Activated CD4-positive, alpha-beta T cell treated with anti-CD3 and anti-CD28 coated beads, Interleukin-2, amount 10 ng/mL, durations not matched to agents 24 days and 14 days (primary cell): Measurements from ENCODE around the gene ATN1. TPM values are rescaled to one million over a fixed set of nuclear protein-coding genes. Genes with fewer than 3 reads are reported as not detected.
A peak's percentile ranks its signal among the peaks of the same experiment; 100 is the strongest.

Experiments
- DNase-seq: peaks from one replicate; pipeline ENCODE4 v3.0.0; 2022
- H3K27ac Mint-ChIP-seq: one replicate; pipeline ENCODE4 v1.8.0; 2022; ENCODE audit warnings: mild to moderate bottlenecking, mixed read lengths
- H3K27me3 Mint-ChIP-seq: one replicate; pipeline ENCODE4 v1.8.0; 2022; ENCODE audit warnings: mixed read lengths
- H3K36me3 Mint-ChIP-seq: one replicate; pipeline ENCODE4 v1.8.0; 2022; ENCODE audit warnings: low read depth, mild to moderate bottlenecking, mixed read lengths
- H3K4me1 Mint-ChIP-seq: one replicate; pipeline ENCODE4 v1.8.0; 2021; ENCODE audit warnings: mixed read lengths
- H3K4me3 Mint-ChIP-seq: one replicate; pipeline ENCODE4 v1.8.0; 2022; ENCODE audit warnings: mild to moderate bottlenecking, moderate library complexity, mixed read lengths
- H3K9me3 Mint-ChIP-seq: one replicate; pipeline ENCODE4 v1.8.0; 2021; ENCODE audit warnings: mixed read lengths
- intact Hi-C: fragments of 100-400 bp; cut with micrococcal nuclease; formaldehyde crosslinking; loops from one replicate; pipeline ENCODE4 v1.15.1; 2023
- total RNA-seq: library from RNA; stranded (reverse); gene quantifications from 2 replicates; pipeline ENCODE4 v1.2.3, GENCODE V29; 2022

The ATN1 gene
- total RNA-seq, 1 donor from 2014 or later: 66.8 TPM

DNA sequence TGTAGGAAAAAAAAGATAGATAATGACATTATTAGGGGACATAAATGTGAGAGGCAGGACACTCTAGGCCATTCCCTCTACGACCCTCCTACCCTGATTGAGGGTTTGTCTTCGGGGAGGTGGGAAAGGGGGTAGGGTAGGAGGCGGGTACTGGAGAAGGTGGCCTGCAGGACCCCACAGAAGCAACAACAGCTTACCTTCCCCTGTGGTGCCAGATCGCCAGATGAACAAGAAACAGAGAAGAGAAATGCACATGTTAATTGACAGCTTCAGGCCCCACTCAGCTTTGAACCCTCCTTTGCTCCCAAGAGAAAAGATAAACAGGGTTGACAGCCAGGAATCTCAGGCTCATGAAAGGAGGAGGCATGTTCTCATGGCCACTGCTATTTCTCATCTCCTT is 38.0 kb downstream of the ATN1 start:
- H3K36me3 Mint-ChIP-seq: peaks cover 68% of the 10 kb centered on the region
- intact Hi-C loops: loop anchor here (1.0 to 2.0 kb wide), 3 partner anchors 21 to 51 kb away; partner anchors contain the start of genes C12orf57 and ENO2
- H3K4me1 Mint-ChIP-seq: peaks cover 45% of the 10 kb centered on the region
- no peak for DNase-seq
- no peaks in the 10 kb centered on the region for H3K9me3 Mint-ChIP-seq
- no peak overlapping the region for H3K4me3 Mint-ChIP-seq
- peak overlapping the region; percentile 94 for H3K27ac Mint-ChIP-seq
- no peaks in the 10 kb centered on the region for H3K27me3 Mint-ChIP-seq

DNA sequence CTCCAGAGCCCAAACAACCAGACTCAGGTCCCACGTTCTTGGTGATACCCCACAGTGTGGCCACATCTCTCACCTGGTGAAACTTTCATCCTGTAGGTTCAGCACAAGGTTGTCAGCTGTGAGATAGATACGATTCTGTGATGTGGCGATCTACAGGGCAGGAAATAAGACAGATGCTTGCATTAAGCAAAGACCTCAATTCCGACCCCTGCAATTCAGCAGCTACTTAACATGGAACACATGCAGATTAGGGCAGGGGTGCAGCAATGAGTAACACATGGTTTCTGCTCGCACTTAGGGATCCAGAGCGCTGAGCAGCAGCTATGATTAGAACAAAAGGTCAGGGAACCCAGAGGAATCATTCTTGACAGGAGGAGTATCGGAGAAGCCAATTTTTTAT is 38.6 kb downstream of the ATN1 start:
- intact Hi-C loops: no loop called here
- Mint-ChIP-seq H3K27me3 (no peaks in the 10 kb centered on the region), H3K27ac (peak overlapping the region; percentile 70), H3K9me3 (no peaks in the 10 kb centered on the region), H3K4me3 (no peak overlapping the region), H3K36me3 (peaks cover 66% of the 10 kb centered on the region), H3K4me1 (peaks cover 40% of the 10 kb centered on the region)
- no peak for DNase-seq

DNA sequence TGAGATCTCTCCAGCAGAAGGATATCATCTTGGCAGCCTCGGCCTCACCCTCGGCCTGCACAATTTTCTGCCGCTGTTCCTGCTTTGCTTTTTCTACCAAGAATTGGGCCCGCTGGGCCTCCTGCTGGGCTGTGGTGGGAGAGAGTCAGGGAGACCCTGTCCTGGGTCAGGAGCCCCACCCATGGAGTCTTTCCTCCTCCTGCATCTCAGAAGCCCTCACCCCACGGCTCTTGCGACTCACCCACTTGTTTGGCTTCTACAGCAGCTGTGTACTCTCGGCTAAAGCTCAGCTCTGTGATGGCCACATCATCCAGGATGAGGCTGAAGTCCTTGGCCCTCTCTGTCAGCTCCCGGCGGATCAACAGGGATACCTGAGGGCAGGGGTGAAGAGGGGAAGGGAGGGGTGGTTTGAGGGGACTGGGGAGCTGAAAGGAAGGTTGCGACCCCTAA is 39.9 kb downstream of the ATN1 start:
- no peaks in the 10 kb centered on the region for H3K27me3 Mint-ChIP-seq
- no peak overlapping the region for H3K4me3 Mint-ChIP-seq
- DNase-seq: peak; percentile 57
- H3K4me1 Mint-ChIP-seq: peaks cover 41% of the 10 kb centered on the region
- H3K27ac Mint-ChIP-seq: peak overlapping the region; percentile 37
- intact Hi-C loops: no loop called here
- no peaks in the 10 kb centered on the region for H3K9me3 Mint-ChIP-seq
- H3K36me3 Mint-ChIP-seq: peaks cover 72% of the 10 kb centered on the region

DNA sequence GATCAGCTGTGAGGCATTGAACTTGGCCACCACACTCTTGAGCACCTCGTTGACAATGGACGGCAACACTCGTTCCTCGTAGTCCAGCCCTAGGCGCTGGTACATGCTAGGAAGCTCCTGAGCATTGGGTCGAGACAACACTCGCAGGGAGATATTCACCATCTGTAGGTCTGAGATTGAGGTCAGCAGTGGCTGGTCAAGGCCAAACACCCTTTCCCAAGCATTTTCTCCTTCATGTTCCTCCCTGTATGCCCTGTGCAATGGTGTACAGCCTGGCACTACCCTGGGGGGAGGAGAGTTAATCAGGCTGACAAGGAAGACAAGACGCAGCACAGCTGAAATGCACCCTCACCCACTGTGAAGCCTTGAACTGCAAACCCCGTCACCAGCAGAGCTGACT is 40.7 kb downstream of the ATN1 start:
- Mint-ChIP-seq H3K27me3 (no peaks in the 10 kb centered on the region), H3K9me3 (no peaks in the 10 kb centered on the region), H3K27ac (peak overlapping the region; percentile 100), H3K4me3 (peak overlapping the region; percentile 97), H3K4me1 (peaks cover 40% of the 10 kb centered on the region), H3K36me3 (peaks cover 77% of the 10 kb centered on the region)
- no peak for DNase-seq
- intact Hi-C loops: no loop called here

DNA sequence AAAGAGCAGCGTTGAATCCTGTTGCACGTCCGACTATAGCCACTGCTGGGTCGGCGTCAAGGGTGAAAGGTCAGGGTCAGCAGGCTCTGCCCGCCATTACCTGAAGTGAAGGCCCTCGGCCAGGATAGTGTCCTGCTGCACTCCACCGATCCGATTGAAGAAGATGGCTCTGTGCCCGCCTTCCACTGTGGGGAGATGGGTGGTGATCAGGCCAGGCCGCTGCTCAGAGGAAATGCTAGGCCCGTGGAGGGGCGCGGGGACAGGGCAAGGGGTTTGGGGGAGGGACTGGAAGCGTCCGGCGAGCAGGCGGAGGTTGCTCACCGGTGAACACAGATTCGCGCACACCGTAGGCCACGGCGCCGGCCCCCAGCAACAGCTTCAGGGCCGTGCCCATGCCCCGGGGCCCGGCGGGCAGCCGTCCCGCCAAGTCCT is 42.4 kb downstream of the ATN1 start:
- Mint-ChIP-seq H3K4me1 (peaks cover 38% of the 10 kb centered on the region), H3K9me3 (no peaks in the 10 kb centered on the region), H3K27me3 (no peaks in the 10 kb centered on the region), H3K27ac (peak overlapping the region; percentile 100), H3K4me3 (peak overlapping the region; percentile 97), H3K36me3 (peaks cover 83% of the 10 kb centered on the region)
- intact Hi-C loops: loop anchor here (1.0 to 2.0 kb wide), 7 partner anchors 9 to 139 kb away; partner anchors contain the start of genes C12orf57, C1RL, CDCA3 and LPCAT3
- no peak for DNase-seq

DNA sequence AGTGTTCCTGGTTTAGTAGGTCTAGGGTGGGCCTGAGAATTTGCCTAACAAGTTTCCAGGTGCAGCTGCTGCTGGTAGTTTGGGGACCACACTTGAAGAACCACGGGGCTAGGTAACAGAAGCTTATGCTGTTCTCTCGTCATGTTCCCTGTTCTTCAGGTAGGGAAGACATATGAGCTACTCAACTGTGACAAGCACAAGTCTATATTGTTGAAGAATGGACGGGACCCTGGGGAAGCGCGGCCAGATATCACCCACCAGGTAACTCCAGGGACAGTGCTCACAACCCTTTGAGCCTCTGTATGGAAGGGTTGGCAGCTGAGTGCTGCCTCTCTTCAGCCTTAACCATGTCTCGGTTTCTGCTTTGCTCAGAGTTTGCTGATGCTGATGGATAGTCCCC is 46.4 kb downstream of the ATN1 start:
- peak overlapping the region; percentile 34 for H3K27ac Mint-ChIP-seq
- no peak overlapping the region for H3K4me3 Mint-ChIP-seq
- peaks cover 20% of the 10 kb centered on the region for H3K4me1 Mint-ChIP-seq
- peaks cover 82% of the 10 kb centered on the region for H3K36me3 Mint-ChIP-seq
- H3K9me3 Mint-ChIP-seq: no peaks in the 10 kb centered on the region
- intact Hi-C loops: no loop called here
- no peaks in the 10 kb centered on the region for H3K27me3 Mint-ChIP-seq
- no peak for DNase-seq

DNA sequence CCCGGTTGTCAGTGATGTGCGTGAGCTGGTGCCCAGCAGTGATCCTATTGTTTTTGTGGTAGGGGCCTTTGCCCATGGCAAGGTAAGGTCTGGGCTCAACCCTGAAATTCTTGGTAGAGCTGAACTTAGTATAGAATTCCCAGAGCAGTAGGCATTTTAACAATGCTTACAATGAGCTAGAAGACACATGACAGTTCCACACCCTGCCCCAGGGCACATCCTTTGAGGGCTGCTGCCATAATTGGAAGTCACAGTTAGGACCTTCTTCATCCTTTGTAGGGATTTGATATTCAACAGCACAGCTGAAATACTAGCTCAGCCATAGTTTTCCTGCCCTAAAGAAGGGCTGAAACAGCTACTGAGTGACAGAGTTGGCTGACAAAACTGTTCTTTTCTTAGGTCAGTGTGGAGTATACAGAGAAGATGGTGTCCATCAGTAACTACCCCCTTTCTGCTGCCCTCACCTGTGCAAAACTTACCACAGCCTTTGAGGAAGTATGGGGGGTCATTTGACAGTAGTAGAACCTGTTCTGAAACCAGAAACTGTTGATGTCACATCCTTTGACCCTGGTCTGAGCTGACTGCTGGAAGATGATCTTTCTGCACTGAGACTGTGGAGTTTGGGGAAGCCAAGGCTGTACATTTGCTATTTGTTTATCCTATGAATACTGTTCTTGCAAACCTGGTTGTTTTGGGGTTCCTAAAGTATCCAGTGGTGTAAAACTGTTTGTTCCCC is 47.7 kb downstream of the ATN1 start:
- Mint-ChIP-seq H3K4me3 (no peak overlapping the region), H3K9me3 (no peaks in the 10 kb centered on the region), H3K36me3 (peaks cover 78% of the 10 kb centered on the region), H3K27me3 (no peaks in the 10 kb centered on the region), H3K4me1 (peaks cover 18% of the 10 kb centered on the region), H3K27ac (no peak overlapping the region)
- no peak for DNase-seq
- intact Hi-C loops: no loop called here

DNA sequence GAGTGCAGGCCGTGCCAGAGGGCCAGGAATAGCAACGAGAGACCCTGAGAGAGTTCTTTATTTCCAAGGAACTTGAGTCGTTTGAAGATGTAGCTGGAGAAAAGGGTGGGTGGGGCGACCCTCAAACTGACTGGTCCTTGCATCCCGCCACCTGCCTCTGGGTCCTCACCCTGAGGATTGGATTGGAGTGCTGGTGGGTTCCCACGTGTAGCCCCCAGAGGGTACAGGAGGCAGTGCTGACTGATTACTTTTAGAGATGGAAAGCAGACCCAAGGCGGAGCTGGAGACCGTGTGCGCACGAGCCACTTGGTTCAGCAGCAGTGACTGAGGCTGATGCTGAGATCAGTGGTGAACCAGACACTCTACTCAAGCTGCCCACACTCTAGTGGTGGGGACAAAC is 49.9 kb downstream of the ATN1 start:
- no peak overlapping the region for H3K4me3 Mint-ChIP-seq
- intact Hi-C loops: no loop called here
- no peaks in the 10 kb centered on the region for H3K27me3 Mint-ChIP-seq
- H3K27ac Mint-ChIP-seq: no peak overlapping the region
- no peak for DNase-seq
- peaks cover 79% of the 10 kb centered on the region for H3K36me3 Mint-ChIP-seq
- H3K4me1 Mint-ChIP-seq: peaks cover 7% of the 10 kb centered on the region
- no peaks in the 10 kb centered on the region for H3K9me3 Mint-ChIP-seq

DNA sequence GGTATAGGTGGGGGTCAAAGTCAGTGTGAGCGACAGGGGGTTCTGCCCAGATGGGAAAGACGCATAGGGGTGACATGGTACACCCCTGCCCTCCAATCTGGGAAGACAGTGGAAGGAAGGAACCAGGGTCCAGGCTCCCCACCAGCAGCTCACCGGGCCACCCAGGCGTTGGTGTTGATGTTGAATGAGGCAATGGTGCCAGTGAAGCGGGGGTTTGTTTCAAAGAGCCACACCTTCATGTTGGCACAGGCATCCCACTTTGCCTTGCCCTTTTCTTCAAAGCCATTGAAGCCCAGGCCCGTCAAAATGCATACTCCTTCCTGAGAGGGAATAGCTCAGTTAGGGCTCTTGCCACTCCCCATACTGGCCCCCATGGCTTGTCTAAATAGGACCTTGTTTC is 50.4 kb downstream of the ATN1 start:
- Mint-ChIP-seq H3K27me3 (no peaks in the 10 kb centered on the region), H3K36me3 (peaks cover 77% of the 10 kb centered on the region), H3K27ac (no peak overlapping the region), H3K4me1 (peaks cover 5% of the 10 kb centered on the region), H3K9me3 (no peaks in the 10 kb centered on the region), H3K4me3 (no peak overlapping the region)
- no peak for DNase-seq
- intact Hi-C loops: no loop called here

- Mint-ChIP-seq H3K27me3 (no peaks in the 10 kb centered on the region), H3K27ac (no peak overlapping the region), H3K9me3 (no peaks in the 10 kb centered on the region), H3K36me3 (peaks cover 77% of the 10 kb centered on the region), H3K4me3 (no peak overlapping the region), H3K4me1 (peaks cover 5% of the 10 kb centered on the region)
- intact Hi-C loops: no loop called here
- no peak for DNase-seq
Observed at GRCh38 chr12:6978611-6979011, 50.9 kb downstream of the ATN1 start.

GRCh38 chr12:6979021-6979420 is 51.3 kb downstream of the ATN1 start:
- H3K36me3 Mint-ChIP-seq: peaks cover 73% of the 10 kb centered on the region

GRCh38 chr12:6979453-6979852 is 51.7 kb downstream of the ATN1 start:
- Mint-ChIP-seq H3K27me3 (no peaks in the 10 kb centered on the region), H3K27ac (peak overlapping the region; percentile 2)

More at GRCh38 chr12:6979021-6979420, 51.3 kb downstream of the ATN1 start:
- Mint-ChIP-seq H3K4me1 (peaks cover 3% of the 10 kb centered on the region), H3K9me3 (no peaks in the 10 kb centered on the region), H3K27me3 (no peaks in the 10 kb centered on the region), H3K4me3 (no peak overlapping the region), H3K27ac (peak overlapping the region; percentile 2)
- DNase-seq: no peak
- intact Hi-C loops: no loop called here

GRCh38 chr12:6980075-6980474 is 52.3 kb downstream of the ATN1 start:
- Mint-ChIP-seq H3K4me1 (peaks cover 1% of the 10 kb centered on the region), H3K4me3 (no peak overlapping the region), H3K36me3 (peaks cover 67% of the 10 kb centered on the region), H3K27me3 (no peaks in the 10 kb centered on the region), H3K9me3 (no peaks in the 10 kb centered on the region), H3K27ac (no peak overlapping the region)
- intact Hi-C loops: no loop called here
- no peak for DNase-seq

More at GRCh38 chr12:6979453-6979852, 51.7 kb downstream of the ATN1 start:
- H3K36me3 Mint-ChIP-seq: peaks cover 71% of the 10 kb centered on the region
- DNase-seq: no peak
- H3K4me3 Mint-ChIP-seq: no peak overlapping the region
- no peaks in the 10 kb centered on the region for H3K9me3 Mint-ChIP-seq
- intact Hi-C loops: no loop called here
- peaks cover 3% of the 10 kb centered on the region for H3K4me1 Mint-ChIP-seq

- H3K9me3 Mint-ChIP-seq: no peaks in the 10 kb centered on the region
- H3K27me3 Mint-ChIP-seq: no peaks in the 10 kb centered on the region
- no peak overlapping the region for H3K4me3 Mint-ChIP-seq
- peaks cover 1% of the 10 kb centered on the region for H3K4me1 Mint-ChIP-seq
- H3K36me3 Mint-ChIP-seq: peaks cover 61% of the 10 kb centered on the region
- no peak overlapping the region for H3K27ac Mint-ChIP-seq
- intact Hi-C loops: no loop called here
- no peak for DNase-seq
Observed at GRCh38 chr12:6980740-6981139, 53.0 kb downstream of the ATN1 start.
